Pons (tissue), 1 donor: Measurements from ENCODE around the gene EXOSC3.
A peak's percentile ranks its signal among the peaks of the same experiment; 100 is the strongest.
"Not testable (repeated sequence)": the region's sequence is repeated elsewhere in the genome, so short reads cannot be mapped to it uniquely, and the experiment has no call there.

Experiments
- DNase-seq: peaks from one replicate; pipeline ENCODE4 v3.0.0-alpha.2; 2016; ENCODE audit warnings: low spot score

The EXOSC3 gene

DNA sequence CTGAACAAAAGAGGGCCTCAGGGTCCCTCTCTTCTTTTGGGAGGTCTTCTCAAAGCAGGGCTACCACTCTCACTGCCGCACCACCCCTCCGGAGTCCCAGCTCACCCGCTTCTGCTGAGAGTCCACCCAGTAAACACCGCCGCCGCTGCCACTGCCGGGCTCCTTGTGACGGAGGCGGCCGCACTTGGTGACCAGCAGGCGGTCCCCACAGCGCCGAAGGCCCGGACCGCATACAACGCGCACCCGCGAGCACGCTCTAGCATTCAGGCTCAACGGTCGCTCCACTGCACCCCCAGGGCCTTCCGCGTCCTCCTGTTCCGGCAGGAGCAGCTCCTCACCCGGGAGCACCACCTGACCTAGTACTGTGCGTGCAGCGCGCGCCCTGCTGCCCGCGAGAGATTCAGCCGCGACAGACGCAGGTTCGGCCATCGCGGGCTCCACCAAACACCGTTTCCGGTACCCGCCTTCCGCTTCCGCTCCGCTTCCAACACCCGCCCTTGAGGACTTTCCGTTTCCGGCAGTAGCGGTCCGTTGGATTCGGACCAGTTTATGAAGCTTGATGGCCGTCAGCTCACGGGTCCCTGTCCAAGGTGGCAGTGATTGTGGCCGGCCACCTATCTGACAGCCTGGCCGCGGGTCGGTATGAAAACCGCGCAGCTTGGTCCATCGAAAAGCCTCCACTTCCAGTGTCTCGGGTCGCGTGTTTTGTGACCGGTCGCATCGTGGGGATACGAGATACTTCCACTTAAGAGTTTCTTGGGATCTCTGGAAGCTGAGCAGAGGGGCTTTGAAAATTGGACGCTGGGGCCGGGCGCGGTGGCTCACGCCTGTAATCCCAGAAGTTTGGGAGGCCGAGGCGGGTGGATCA is at the start of gene EXOSC3:
Gene EXOSC3, minus strand, starts transcription at position 449 of the 868 bp plus-strand sequence. Its CDS starts 20 bp downstream, at position 429.
- peak; percentile 89 for DNase-seq

DNA sequence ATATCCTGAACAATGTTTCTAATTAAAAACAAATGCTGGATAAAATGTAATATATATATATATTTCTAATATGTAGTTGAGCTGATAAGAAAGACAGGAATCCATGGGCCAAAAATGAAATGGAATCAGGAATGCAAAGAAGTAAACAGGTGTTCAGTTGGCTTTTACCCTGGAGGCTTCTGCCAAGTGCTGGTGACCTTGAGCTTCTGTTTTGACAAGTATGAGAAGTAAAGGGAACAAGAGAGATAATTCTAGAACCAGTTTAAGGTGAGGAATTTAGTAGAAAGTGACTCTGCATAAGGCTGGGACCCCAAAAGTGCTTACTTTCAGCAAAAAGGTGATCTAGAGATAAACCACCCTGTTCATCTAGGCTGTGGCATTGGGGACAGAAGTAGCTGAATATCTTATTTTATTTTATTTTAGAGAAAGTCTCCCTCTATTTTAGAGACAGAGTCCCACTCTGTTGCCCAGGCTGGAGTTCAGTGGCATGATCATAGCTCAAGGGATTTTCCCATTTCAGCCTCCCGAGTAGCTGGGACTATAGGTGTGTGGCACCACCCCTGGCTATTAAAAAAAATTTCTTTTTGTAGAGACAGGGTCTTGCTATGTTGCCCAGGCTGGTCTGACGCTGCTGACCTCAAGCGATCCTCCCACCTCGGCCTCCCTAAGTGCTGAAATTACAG is 42.8 kb upstream of the EXOSC3 start:
- no peak for DNase-seq

DNA sequence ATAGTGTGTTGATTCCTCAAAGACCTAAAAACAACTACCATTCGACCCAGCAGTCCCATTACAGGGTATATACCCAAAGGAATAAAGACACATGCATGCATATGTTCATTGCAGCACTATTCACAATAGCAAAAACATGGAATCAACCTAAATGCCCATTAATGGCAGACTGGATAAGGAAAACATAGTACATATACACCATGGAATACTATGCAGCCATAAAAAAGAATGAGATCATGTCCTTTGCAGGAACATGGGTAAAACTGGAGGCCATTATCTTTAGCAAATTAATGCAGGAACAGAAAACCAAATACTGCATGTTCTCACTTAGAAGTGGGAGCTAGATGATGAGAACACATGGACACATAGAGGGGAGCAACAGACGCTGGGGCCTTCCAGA is 40.3 kb upstream of the EXOSC3 start:
- not testable (repeated sequence) for DNase-seq

DNA sequence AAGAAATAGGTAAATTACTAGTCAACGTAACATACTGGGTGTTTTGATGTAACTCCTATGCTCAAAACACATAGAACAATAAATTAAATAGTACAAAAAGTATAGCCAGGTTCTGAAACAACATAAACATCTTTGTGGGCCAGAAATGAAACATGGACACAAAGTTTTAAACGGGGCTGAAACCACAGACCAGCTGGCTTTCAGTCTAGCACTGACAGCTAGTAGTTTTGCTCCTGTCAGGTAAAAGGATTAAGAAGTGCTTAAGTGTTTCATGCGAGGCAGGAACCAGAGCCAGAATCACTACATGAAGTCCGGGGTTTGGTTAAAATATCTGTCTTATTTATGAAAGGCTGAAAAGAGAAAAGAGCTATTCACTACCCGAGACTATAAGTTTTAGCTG is 35.3 kb upstream of the EXOSC3 start:
- no peak for DNase-seq

DNA sequence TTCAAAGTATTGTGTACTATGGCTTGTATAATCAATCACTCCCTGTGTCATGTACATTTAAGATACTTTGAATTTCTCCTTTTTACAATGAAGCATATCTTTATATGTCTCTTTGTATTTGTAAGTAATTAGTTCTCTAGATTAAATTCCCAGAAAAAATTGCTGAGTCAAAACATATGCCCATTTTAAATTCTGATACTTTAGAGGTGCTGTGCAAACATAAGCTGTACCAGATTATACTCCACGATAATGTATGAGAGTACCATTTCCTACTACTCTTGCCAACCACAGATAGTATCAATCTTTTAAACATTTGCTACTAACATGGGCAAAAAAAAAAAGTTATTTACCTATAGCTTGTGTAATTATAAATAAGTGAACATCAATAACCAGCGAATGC is 34.0 kb upstream of the EXOSC3 start:
- DNase-seq: no peak

DNA sequence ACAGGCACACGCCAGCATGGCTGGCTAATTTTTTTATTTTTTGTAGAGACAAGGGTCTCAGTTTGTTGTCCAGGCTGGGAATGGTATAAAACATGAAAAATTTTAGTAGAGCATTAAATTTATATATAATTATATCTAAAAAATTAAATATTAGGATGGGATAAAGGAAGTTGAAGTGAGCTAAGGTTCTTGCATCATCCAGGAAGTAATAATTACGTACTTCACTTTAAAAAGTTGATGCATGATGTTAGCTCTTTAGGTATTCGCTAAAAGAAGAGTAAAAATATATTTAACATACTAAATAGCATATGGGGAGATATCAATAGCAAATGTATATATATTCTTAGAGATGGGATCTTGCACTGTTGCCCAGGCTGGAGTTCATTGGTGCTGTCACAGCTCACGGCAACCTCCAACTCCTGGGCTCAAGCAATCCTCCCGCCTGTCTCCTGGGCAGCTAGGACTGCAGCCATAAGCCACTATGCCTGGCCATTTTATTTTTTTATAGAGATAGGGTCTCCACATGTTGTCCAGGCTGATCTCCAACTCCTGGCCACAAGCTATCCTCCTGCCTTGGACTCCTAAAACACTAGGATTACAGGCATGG is 28.0 kb upstream of the EXOSC3 start:
- no peak for DNase-seq

DNA sequence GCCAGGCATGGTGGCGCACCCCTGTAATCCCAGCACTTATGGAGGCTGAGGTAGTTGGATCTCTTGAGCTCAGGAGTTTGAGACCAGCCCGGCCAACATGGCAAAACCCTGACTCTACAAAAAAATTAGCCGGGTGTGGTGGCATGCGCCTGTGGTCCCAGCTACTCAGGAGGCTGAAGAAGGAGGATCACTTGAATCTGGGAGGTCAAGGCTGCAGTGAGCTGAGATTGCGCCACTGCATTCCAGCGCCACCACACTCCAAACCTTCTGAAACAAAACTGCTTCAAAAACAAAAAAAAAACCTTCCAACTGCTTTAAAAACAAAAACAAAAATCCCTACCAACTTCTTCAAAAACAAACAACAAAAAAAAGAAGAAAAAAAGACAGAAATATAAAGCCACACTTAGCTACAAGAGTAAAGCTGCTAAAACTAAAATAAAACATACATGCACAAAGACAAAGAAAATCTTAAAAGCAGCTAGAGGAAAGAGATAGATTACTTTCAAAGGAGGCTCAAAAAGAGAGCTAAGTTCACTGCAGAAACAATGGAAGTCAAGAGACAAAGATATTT is 27.1 kb upstream of the EXOSC3 start:
- no peak for DNase-seq

DNA sequence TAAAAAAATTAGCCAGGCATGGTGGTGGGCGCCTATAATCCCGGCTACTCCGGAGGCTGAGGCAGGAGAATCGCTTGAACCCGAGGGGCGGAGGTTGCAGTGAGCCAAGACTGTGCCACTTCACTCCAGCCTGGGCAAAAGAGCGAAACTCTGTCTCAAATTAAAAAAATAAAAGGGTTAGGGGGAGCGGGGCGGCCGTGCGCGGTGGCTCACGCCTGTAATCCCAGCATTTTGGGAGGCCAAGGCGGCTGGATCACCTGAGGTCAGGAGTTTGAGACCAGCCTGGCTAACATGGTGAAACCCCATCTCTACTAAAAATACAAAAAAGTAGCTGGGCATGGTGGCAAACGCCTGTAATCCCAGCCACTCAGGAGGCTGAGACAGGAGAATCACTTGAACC is 24.8 kb upstream of the EXOSC3 start:
- DNase-seq: not testable (repeated sequence)

DNA sequence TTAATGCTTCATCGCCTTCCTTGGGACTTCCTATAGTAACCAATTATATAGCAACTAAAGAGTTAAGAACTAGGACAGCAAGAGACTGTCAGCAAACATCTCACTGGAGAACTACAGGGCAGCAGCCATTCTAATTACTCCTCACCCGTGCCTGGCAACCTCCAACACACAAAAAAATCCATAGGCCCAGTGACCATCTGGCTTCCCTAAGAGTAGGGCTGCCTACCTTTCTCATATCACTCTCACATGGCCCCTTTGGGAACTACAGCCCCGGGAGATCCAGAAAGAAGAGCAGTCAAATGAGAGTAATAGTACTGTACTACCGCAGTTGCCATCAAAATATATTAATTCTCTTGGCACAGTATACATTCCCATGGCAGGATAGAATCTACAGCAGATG is 21.4 kb upstream of the EXOSC3 start:
- no peak for DNase-seq

DNA sequence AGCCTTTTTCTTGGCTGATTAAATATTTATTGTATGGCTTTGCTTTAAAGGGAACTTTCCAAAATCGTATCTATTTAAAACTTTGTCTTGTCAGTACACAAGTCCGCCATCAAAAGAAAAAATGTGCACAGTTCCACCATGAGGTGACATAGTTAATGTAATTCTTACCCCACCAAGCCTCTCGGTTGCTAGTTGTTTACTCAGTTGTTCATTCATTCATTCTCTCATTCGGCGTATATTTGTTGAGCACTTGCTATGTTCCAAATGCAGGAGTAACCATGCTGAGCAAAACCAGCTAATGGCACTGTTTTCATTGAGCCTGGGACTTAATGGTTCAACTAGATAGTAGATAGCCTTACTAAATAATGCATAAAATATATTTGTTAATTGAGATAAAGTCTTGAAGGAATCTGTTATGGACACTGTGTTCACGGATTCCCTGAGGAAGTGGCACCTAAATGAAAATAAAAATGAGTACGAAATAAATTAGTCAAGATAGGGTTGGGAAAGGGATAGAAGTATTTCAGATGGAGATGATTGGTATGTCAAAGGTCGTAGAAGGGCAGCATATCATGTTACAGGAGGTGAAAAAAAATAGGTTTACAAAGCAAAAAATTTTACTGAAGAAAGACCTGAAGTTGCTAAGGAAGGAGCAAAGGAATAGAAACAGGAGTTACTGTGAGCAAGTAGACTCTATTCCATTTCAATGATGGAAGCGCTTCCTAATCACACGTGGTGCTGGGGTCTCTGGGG is 17.3 kb upstream of the EXOSC3 start:
- DNase-seq: no peak

DNA sequence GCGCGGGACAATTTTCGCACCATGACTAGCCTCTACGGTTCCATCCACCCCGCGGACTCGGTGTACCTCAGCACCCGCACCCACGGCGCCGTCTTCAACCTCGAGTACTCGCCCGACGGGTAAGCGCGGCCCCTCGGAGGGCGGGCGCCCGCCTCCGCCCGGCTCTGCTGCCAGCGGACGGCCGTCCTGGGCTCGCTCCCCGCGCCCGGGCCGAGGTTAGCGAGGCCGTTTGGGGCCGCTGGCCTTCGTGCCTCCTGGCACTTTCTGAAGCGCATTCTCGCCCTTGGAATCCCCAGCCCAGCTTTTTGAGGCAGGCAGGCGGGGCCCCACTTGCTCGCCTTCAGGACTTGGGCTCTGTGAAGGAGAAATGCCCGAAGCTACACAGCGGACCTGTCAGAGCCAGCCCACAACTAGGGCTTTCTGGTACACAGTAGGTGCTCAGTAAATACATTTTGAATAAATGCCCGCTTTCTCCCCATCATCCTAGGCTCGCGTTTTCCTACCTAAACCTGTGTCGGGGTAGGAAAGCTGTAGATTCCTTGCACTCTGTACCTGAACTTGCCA is 16.5 kb upstream of the EXOSC3 start:
- DNase-seq: no peak

DNA sequence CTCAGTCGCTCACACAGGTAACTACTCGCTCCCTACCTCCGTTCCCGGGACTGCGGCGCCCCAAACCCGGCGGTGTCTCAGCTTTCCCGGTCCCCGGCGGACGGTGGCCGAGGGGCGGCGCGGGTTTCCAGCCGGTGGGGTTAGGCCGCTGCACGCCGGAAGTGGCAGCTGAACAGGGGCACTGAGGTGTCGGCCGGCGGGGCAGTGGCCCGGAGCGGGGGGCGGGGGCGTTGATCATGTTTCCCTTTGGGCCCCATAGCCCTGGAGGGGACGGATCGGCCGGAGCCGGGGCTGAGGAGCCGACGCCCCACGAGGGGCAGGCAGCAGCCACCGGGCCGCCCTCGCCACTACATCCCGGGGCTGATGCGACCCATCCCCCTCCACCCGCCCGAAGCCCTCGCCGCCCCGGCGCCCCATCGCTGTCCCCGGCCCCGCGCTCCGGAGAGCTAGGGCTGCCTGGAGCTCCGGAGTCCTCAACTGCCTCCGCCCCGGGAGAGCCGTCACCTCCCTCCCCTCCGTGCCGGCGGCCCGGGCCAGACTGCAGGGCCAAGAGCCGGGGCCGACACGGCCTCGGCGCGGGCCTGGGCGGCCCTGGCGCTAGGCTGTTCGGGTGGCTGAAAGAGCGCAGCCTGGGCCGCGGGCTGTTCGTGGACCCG is 15.9 kb upstream of the EXOSC3 start, which contains the start of gene DCAF10:
Gene DCAF10, plus strand, starts transcription at position 167 of the 656 bp plus-strand sequence. Its CDS starts 70 bp downstream, at position 237.
- peak; percentile 45 for DNase-seq

DNA sequence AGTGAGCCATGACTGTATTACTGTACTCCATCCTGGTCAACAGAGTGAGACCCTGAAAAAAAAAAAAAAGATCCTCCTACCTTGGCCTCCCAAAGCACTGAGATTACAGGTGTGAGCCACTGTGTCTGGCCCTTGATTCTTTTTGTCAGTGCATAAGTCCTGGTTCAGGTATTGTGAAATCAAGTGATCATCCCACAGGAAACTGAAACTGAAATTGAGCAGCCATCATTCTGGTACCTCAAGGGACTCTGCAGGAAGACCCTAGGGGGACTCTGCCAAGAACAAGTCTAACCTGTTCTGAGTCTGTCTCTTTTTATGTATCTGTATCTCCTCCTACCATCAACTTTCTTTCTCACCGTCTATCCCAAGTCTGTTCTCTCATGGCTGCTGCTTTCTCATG is 13.8 kb upstream of the EXOSC3 start:
- no peak for DNase-seq

DNA sequence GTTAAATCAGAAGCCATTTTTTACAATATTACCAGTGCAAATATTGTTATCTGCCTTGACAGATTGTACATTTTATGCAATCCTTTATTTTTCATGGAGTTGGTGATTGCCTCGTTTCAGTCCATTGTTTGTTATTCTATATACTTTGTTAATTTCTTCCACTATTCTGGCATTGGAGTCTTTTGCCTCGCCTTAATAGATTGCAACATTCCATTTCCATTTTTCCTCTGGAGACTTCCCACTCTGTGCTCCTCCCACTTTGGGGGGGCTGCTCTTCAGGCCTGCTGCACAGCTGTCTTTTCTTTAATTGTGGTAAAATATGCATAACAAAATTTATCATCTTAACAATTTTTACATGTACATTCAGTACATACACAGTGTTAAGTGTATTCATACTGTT is 11.4 kb upstream of the EXOSC3 start:
- DNase-seq: no peak

DNA sequence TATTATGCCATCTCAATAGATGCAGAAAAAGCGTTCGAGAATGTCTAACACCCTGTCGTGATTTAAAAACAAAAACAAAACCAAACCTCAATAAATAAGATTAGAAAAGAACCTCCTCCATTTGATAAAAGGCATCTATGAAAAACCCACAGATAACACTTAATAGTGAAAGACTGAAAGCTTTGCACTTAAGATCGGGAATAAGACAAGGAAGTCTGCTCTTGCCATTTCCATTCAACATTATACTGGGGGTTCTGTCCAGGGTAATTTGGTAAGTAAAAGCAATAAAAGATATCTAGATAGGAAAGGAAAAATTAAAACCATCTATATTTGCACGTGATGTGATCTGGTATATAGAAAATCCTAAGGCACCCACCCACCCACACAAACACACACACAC is 7.3 kb upstream of the EXOSC3 start:
- DNase-seq: no peak

DNA sequence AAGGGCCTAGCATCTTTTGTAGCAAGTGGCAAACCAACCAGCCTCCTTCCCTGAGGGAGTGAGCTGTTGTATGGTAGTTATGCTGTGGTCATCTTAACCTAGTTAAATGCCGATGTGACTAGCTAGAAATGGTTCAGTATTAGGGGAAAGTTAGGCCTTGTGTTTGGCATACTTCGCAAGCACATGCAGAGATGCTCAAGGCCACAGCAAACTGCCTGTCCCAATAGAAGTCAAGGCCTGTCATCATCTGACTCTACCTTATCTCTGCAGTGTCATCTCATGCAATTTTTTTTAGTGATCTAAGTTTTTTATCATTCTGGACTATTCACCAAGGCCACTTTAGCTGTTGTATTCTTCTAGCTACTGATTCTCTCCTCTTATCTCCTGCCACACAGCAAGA is 5.2 kb upstream of the EXOSC3 start:
- DNase-seq: no peak

DNA sequence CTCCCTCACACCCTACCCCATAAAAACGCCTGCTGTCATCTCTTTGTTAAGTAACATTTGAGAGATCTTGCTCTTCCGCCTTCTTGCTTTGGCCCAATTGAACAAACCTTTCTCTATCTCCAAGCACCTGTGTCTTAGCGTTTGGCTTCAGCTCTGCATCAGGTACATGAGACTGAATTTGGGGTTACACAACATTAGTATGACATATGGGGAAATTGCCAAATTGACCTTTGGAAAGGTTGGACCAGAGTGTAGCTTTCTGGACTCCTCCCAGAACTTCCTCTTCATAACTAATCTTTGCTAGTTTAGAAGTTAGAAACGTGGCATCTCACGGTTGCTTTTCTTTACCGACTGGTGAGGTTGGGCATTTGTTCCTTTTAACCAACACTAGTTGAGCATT is 3.5 kb upstream of the EXOSC3 start:
- DNase-seq: no peak

DNA sequence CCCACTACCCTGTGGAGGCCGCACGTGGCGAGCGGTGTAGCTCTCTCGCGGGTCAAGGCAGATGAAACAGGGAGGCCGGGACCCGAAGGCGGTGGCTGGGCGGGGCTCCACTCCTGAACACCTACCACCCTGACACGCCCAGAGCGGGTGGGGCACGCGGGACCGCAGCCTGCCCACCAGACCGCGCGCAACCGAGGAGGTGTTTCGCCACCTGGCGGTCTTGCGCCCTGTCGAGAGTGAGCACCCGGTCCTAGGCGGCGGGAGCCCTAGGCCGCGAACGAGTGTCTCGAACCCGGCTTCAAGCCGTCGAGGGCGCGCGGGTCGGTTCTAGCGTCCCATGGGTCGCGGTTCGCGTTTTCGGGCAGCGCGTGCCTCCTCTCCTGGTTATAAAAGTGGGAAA is 2.2 kb upstream of the EXOSC3 start:
- DNase-seq: no peak

DNA sequence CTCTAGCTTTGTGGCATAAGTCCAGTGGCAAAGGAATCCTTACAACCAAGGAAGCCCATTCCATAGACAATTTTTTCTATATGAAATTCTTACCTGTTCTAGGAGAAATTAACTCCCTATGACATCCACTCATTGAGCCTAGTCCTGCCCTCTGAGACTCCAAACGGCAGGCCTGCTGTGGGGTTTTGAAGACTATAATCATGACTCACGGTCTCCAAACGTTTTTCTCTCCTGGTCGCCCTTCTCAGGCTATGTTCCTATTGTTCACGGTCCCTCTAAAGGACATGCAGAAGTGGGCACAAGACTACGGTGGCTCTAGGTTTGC is 611 bp downstream of the EXOSC3 start:
- DNase-seq: no peak

DNA sequence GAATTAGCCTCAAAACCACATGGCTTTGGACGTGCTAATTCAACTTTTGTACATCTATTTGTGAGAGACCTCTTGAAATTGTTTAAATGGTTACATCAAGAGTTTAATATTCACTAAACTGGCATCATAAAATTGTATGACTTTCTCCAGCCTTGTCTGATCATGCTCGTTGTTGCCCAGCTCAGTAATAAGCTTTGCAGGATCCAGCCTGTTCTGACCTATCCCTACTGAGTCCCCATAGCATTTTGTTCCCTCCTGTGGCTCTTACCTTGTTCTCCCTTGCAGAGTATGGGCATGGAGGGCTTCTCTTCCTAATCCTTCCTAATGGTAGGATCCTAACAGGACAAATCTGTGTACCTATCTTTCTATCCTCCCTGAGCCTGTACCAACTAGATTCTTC is 6.3 kb downstream of the EXOSC3 start:
- DNase-seq: no peak

DNA sequence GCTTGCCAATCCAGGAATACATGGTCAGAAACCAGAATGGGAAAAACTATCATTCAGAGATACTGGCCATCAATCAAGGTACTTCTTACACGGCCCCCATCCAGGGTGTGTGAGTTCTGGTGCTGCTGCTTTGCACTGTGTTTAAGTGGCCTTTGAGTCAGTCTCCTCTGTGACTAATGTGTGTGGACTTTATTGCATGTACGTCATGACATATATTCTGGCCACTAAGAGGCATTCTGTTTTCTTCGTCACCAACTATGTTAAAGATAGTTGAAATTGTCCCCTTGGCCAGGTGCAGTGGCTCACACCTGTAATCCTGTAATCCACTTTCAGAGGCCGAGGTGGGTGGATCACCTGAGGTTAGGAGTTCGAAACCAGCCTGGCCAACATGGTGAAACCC is 8.5 kb downstream of the EXOSC3 start:
- DNase-seq: no peak
